GM12878 (cell line): Measurements from ENCODE around the gene UTS2R. TPM values are rescaled to one million over a fixed set of nuclear protein-coding genes. Genes with fewer than 3 reads are reported as not detected.

Experiments used
- ATAC-seq: fragments of 200-7000 bp; cut with Tn5 transposase; 3 replicates; pipeline ENCODE4 v1.9.1; 2020; ENCODE audit warnings: mild to moderate bottlenecking, moderate library complexity
- BruUV-seq: library from RNA; stranded (reverse); fragments of 400-500 nt; replicated peaks from 2 replicates; lab custom pipeline; 2021; lab: Mats Ljungman, UMichigan
- CTCF ChIA-PET: fragments of 300-600 bp; sonication (Branson Sonifier 250); formaldehyde crosslinking; extraction: SDS; loops from one replicate; lab custom pipeline; 2021; ENCODE audit warnings: inconsistent platforms; lab: Yijun Ruan, JAX
- POLR2A ChIA-PET: fragments of 350-600 bp; formaldehyde crosslinking; extraction: SDS; loops from one replicate; lab custom pipeline; 2021; ENCODE audit warnings: inconsistent platforms; lab: Charles Lee
- RAD21 ChIA-PET: fragments of 300-600 bp; sonication (Branson Sonifier 250); formaldehyde crosslinking; loops from one replicate; lab custom pipeline; 2023; ENCODE audit warnings: antibody characterized with exemption; ENCODE audit not compliant: unreplicated experiment; lab: Charles Lee
- SMC1A ChIA-PET: fragments of 300-600 bp; sonication (Branson Sonifier 250); formaldehyde crosslinking; loops from one replicate; lab custom pipeline; 2023; ENCODE audit not compliant: unreplicated experiment, uncharacterized antibody; lab: Charles Lee
- DNase-seq: peaks from one replicate; pipeline ENCODE4 v3.0.0-alpha.2; 2011; ENCODE audit warnings: low read depth, low spot score
- FAIRE-seq: peaks from 3 replicates; lab custom pipeline; 2011; peaks lifted over from hg19 to GRCh38; lab: Jason Lieb, UNC
- H2AFZ ChIP-seq: 2 replicates; pipeline ENCODE4 v1.6.0; 2011; ENCODE audit warnings: low read depth, low read length, control low read depth; ENCODE audit not compliant: control insufficient read depth
- H3K27ac ChIP-seq: 2 replicates; pipeline ENCODE4 v1.5.1; 2011; ENCODE audit warnings: control low read depth; ENCODE audit not compliant: control insufficient read depth, insufficient read depth
- H3K27me3 ChIP-seq, 2 experiments: replicated peaks in 1 of 2; 2 replicates each; pipeline versions ENCODE4 v1.6.0 to v1.6.1; 2011; ENCODE audit warnings: low read length in 1 of 2; ENCODE audit not compliant: control insufficient read depth in 2 of 2, insufficient read depth in 2 of 2
- H3K36me3 ChIP-seq, 2 experiments: 2 replicates each; pipeline ENCODE4 v1.5.1; 2011; ENCODE audit warnings: low read length in 1 of 2; ENCODE audit not compliant: control insufficient read depth in 2 of 2, insufficient read depth in 2 of 2
- H3K4me1 ChIP-seq: 2 replicates; pipeline ENCODE4 v1.6.1; 2011; ENCODE audit warnings: mild to moderate bottlenecking, low read length, moderate library complexity, mixed read lengths; ENCODE audit not compliant: control insufficient read depth, insufficient read depth
- H3K4me2 ChIP-seq: 2 replicates; pipeline ENCODE4 v1.6.0; 2011; ENCODE audit warnings: control low read depth; ENCODE audit not compliant: control insufficient read depth, insufficient read depth
- H3K4me3 ChIP-seq: fragments of 200-600 bp; sonication (generic); 2 replicates; pipeline ENCODE4 v1.5.1; 2016
- H3K79me2 ChIP-seq: 2 replicates; pipeline ENCODE4 v1.6.0; 2011; ENCODE audit warnings: low read length; ENCODE audit not compliant: control insufficient read depth, insufficient read depth
- H3K9ac ChIP-seq: 2 replicates; pipeline ENCODE4 v1.8.0; 2011; ENCODE audit warnings: low read length, control low read depth, mixed read lengths; ENCODE audit not compliant: control insufficient read depth, insufficient read depth
- H3K9me3 ChIP-seq: replicated peaks from 3 replicates; pipeline ENCODE4 v1.5.1; 2011; ENCODE audit warnings: mild to moderate bottlenecking, low read length; ENCODE audit not compliant: control insufficient read depth, insufficient read depth
- H4K20me1 ChIP-seq: 2 replicates; pipeline ENCODE4 v1.6.0; 2011; ENCODE audit not compliant: control insufficient read depth, insufficient read depth
- BMI1 ChIP-seq: fragments of 450-650 bp; IDR thresholded peaks from 2 replicates; pipeline ENCODE4 v1.6.1; 2016; ENCODE audit warnings: mild to moderate bottlenecking, moderate library complexity, borderline replicate concordance
- CHD2 ChIP-seq: IDR thresholded peaks from 2 replicates; pipeline ENCODE4 v1.6.1; 2011; ENCODE audit warnings: low read depth, low read length, improper control_type of control experiment, borderline replicate concordance
- ESRRA ChIP-seq: IDR thresholded peaks from 2 replicates; pipeline ENCODE4 v1.6.1; 2012; ENCODE audit warnings: mild to moderate bottlenecking, low read length, improper control_type of control experiment
- HDAC6 ChIP-seq: fragments of 200-600 bp; sonication (generic); IDR thresholded peaks from one replicate; pipeline ENCODE4 v1.8.0; 2017; ENCODE audit warnings: antibody characterized with exemption; ENCODE audit not compliant: unreplicated experiment
- POLR2AphosphoS2 ChIP-seq: IDR thresholded peaks from 2 replicates; pipeline ENCODE4 v1.6.1; 2011; ENCODE audit warnings: low read depth, mild to moderate bottlenecking, low read length, improper control_type of control experiment, moderate library complexity
- SRF ChIP-seq, 2 experiments: IDR thresholded peaks; 2 replicates each; pipeline ENCODE4 v1.6.1; 2011; ENCODE audit warnings: low read depth in 2 of 2, low read length in 2 of 2, mild to moderate bottlenecking in 1 of 2, moderate library complexity in 1 of 2
- WGBS: methylation state at CpG from one replicate; pipeline ENCODE4 v1.1.6; 2016; ENCODE audit warnings: low lambda C conversion rate; ENCODE audit not compliant: insufficient replicate concordance, insufficient coverage; ENCODE audit errors: missing lambda C conversion rate; 5-methylcytosine and 5-hydroxymethylcytosine counted together
- in situ Hi-C: fragments of 300-500 bp; cut with MboI; formaldehyde crosslinking; loops from 9 replicates; pipeline ENCODE4 v1.14.3; 2018; ENCODE audit warnings: mixed read lengths
- intact Hi-C: fragments of 100-400 bp; cut with micrococcal nuclease; formaldehyde crosslinking; loops from one replicate; pipeline ENCODE4 v1.14.2; 2022; ENCODE audit not compliant: unreplicated experiment
- polyA plus RNA-seq, 11 experiments: library from polyadenylated mRNA; depleted of rRNA in 4 of 11; unstranded in 6 of 11; stranded (reverse) in 5 of 11; fragments of >200 nt; fragmentation: Nextera tagmentation in 4 of 11; fragmentation: Illumina TruSeq in 1 of 11; extraction: Ambion mirVana in 4 of 11; extraction: Trizol in 1 of 11; gene quantifications; 1 replicate in 1 of 11; 2 replicates in 10 of 11; pipeline versions ENCODE4 v1.2.1 to v1.2.3, GENCODE V29; 2011 to 2016; ENCODE audit warnings: inconsistent platforms in 2 of 11, missing spikeins in 2 of 11, low read depth in 1 of 11
- total RNA-seq, 4 experiments: library from RNA; depleted of rRNA in 3 of 4; stranded (reverse); fragments of >200 nt in 3 of 4; fragmentation: Illumina TruSeq in 1 of 4; extraction: Trizol in 1 of 4; gene quantifications; 2 replicates each; pipeline versions ENCODE4 v1.2.1 to v1.2.3, GENCODE V29; 2013 to 2021
- TF ChIP-seq, protein P1 (sequence below): fragments of 450-650 bp; IDR thresholded peaks from 2 replicates; pipeline ENCODE4 v1.6.1; 2016; ENCODE audit warnings: mild to moderate bottlenecking, moderate library complexity, borderline replicate concordance
- TF ChIP-seq, protein P2 (sequence below): fragments of 450-650 bp; IDR thresholded peaks from 2 replicates; pipeline ENCODE4 v1.6.1; 2017; ENCODE audit warnings: mild to moderate bottlenecking, moderate library complexity
- TF ChIP-seq, protein P3 (sequence below): IDR thresholded peaks from 2 replicates; pipeline ENCODE4 v1.6.1; 2011; ENCODE audit warnings: borderline replicate concordance, low read depth, mild to moderate bottlenecking, moderate library complexity, low read length; ENCODE audit not compliant: insufficient read depth, poor library complexity, severe bottlenecking

Gene UTS2R
- total and polyA plus RNA-seq, 10 of the 15 experiments (the other 5 are each of a cell fraction or from before 2014, with no cell fraction given) = 0.04 to 0.36 (median 0.11) TPM; not detected in 6

DNA sequence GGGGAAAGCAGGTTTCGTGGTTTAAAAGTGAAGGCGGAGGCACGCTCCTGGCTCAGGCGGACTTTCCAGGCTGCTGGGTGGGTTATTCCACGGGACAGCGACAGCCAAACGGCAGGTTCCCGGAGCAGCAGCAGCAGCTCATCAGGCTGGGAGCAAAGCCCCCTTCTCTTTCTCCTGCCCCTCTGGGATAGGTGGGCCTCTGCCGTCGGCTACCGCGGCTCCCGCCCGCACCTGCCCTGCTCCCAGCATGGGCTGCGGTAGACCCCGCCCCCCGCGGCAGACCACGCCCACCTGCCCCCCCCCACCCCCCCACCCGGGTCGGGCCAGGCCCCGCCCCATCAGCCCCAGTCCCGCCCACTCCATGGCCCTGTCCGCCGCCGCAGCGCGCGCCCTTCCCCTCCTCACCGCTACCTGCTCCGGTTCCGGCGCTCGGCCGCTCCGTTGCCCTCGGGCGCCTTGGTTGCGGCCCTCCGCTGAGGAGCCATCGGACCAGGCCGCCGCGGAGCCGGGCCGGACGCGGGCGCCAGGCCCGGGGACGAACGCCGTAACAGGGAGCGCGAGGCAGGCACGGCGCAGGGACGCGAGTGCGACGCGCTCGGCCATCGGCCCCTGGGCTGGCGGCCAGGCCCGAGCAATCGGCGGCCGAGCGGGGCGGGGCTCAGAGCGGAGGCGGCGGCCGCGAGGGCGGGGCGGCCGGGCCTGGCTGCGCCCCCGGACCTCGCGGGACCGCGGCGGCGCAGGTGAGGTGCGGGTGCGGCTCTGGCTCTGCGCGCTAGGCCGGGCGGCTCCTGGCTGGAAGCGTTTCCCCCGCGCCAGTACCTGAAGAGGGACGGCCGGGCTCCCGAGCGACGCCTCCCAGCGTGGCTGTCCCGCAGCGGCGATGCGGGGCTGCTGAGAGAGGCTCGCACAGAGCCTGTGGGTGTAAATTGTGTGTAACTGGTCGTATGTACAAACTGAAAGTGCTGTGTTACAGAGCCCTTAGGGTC lies 46.7 kb downstream of the UTS2R start, which contains the start of the genes HEXD and OGFOD3:
Gene HEXD (plus strand): TSS at position 347 of the 986 bp plus-strand sequence. CDS start 1,453 bp downstream, outside the sequence.
Gene OGFOD3 (minus strand): TSS at position 586 of the 986 bp plus-strand sequence. CDS start 101 bp downstream, at position 485.
- DNase-seq (no peak), FAIRE-seq (peak; percentile 71), ATAC-seq (peak; percentile 86)
- Histone ChIP-seq H3K4me3 (peak within 1 kb of the TSS; percentile 97), H4K20me1 (peaks cover 5% of the 10 kb centered on the region), H3K27me3 (no peaks in the 10 kb centered on the region), H3K9ac (peak within 1 kb of the TSS; percentile 71), H3K27ac (peak within 1 kb of the TSS; percentile 59), H3K79me2 (peaks cover 2% of the 10 kb centered on the region; the same call in 1 of the 2 replicates), H3K4me2 (peak within 1 kb of the TSS; percentile 75), H3K4me1 (0 out of 2 replicates have a peak, but pooled peaks cover 5% of the 10 kb centered on the region), H3K36me3 (no peaks in the 10 kb centered on the region), H3K9me3 (no peaks in the 10 kb centered on the region; the same call in 2 of the 3 replicates), H2AFZ (peak within 1 kb of the TSS; percentile 95)
- RAD21 ChIA-PET = interaction anchor here (0.9 to 1.5 kb wide), 7 partner anchors 9 to 135 kb away, joined by 3 to 5 read pairs (median 4); no protein-coding TSS in a partner anchor
- CTCF ChIA-PET = interaction anchor here (0.7 to 1.9 kb wide), 14 partner anchors 9 to 135 kb away, joined by 3 to 13 read pairs (median 6); no protein-coding TSS in a partner anchor
- intact Hi-C loops = no loop called here
- SMC1A ChIA-PET = interaction anchor here (0.6 to 1.8 kb wide), 15 partner anchors 16 to 388 kb away, joined by 3 to 9 read pairs (median 5); no protein-coding TSS in a partner anchor
- BruUV-seq = no TSS peak
- WGBS = 3% methylated on average over 65 of the region's 108 CpGs
- POLR2A ChIA-PET = interaction anchor here (0.6 to 2.3 kb wide), 9 partner anchors 15 to 116 kb away, joined by 3 to 11 read pairs (median 4); no protein-coding TSS in a partner anchor
- in situ Hi-C loops = no loop called here
- peak; percentile 15 for TF ChIP-seq HDAC6
- no peak for TF ChIP-seq BMI1
- TF ChIP-seq, protein P1, sequence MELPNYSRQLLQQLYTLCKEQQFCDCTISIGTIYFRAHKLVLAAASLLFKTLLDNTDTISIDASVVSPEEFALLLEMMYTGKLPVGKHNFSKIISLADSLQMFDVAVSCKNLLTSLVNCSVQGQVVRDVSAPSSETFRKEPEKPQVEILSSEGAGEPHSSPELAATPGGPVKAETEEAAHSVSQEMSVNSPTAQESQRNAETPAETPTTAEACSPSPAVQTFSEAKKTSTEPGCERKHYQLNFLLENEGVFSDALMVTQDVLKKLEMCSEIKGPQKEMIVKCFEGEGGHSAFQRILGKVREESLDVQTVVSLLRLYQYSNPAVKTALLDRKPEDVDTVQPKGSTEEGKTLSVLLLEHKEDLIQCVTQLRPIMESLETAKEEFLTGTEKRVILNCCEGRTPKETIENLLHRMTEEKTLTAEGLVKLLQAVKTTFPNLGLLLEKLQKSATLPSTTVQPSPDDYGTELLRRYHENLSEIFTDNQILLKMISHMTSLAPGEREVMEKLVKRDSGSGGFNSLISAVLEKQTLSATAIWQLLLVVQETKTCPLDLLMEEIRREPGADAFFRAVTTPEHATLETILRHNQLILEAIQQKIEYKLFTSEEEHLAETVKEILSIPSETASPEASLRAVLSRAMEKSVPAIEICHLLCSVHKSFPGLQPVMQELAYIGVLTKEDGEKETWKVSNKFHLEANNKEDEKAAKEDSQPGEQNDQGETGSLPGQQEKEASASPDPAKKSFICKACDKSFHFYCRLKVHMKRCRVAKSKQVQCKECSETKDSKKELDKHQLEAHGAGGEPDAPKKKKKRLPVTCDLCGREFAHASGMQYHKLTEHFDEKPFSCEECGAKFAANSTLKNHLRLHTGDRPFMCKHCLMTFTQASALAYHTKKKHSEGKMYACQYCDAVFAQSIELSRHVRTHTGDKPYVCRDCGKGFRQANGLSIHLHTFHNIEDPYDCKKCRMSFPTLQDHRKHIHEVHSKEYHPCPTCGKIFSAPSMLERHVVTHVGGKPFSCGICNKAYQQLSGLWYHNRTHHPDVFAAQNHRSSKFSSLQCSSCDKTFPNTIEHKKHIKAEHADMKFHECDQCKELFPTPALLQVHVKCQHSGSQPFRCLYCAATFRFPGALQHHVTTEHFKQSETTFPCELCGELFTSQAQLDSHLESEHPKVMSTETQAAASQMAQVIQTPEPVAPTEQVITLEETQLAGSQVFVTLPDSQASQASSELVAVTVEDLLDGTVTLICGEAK = no peak
- TF ChIP-seq, protein P2, sequence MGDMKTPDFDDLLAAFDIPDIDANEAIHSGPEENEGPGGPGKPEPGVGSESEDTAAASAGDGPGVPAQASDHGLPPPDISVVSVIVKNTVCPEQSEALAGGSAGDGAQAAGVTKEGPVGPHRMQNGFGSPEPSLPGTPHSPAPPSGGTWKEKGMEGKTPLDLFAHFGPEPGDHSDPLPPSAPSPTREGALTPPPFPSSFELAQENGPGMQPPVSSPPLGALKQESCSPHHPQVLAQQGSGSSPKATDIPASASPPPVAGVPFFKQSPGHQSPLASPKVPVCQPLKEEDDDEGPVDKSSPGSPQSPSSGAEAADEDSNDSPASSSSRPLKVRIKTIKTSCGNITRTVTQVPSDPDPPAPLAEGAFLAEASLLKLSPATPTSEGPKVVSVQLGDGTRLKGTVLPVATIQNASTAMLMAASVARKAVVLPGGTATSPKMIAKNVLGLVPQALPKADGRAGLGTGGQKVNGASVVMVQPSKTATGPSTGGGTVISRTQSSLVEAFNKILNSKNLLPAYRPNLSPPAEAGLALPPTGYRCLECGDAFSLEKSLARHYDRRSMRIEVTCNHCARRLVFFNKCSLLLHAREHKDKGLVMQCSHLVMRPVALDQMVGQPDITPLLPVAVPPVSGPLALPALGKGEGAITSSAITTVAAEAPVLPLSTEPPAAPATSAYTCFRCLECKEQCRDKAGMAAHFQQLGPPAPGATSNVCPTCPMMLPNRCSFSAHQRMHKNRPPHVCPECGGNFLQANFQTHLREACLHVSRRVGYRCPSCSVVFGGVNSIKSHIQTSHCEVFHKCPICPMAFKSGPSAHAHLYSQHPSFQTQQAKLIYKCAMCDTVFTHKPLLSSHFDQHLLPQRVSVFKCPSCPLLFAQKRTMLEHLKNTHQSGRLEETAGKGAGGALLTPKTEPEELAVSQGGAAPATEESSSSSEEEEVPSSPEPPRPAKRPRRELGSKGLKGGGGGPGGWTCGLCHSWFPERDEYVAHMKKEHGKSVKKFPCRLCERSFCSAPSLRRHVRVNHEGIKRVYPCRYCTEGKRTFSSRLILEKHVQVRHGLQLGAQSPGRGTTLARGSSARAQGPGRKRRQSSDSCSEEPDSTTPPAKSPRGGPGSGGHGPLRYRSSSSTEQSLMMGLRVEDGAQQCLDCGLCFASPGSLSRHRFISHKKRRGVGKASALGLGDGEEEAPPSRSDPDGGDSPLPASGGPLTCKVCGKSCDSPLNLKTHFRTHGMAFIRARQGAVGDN = peak; percentile 79
- TF ChIP-seq ESRRA = peak; percentile 44; the same call in 1 of the 2 replicates
- TF ChIP-seq SRF (IDR thresholded peaks at IDR 0.05; ENCODE audit: low read depth in 2 of 2, low read length in 2 of 2) = peak; percentile 99
- TF ChIP-seq, protein P3, sequence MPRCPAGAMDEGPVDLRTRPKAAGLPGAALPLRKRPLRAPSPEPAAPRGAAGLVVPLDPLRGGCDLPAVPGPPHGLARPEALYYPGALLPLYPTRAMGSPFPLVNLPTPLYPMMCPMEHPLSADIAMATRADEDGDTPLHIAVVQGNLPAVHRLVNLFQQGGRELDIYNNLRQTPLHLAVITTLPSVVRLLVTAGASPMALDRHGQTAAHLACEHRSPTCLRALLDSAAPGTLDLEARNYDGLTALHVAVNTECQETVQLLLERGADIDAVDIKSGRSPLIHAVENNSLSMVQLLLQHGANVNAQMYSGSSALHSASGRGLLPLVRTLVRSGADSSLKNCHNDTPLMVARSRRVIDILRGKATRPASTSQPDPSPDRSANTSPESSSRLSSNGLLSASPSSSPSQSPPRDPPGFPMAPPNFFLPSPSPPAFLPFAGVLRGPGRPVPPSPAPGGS = peak; percentile 68
- peak; percentile 78; the same call in 1 of the 2 replicates for TF ChIP-seq CHD2
- TF ChIP-seq POLR2AphosphoS2 = peak; percentile 98
